H1 (cell line): Measurements from ENCODE around the gene ARHGEF40. TPM values are rescaled to one million over a fixed set of nuclear protein-coding genes. Genes with fewer than 3 reads are reported as not detected.

Source experiments
- CTCF ChIA-PET: fragments of 300-600 bp; sonication (Branson Sonifier 250); formaldehyde crosslinking; loops from one replicate; lab custom pipeline; 2021; ENCODE audit not compliant: partially characterized antibody; lab: Charles Lee
- POLR2A ChIA-PET: fragments of 300-600 bp; sonication (Branson Sonifier 250); formaldehyde crosslinking; loops from one replicate; lab custom pipeline; 2021; ENCODE audit warnings: inconsistent platforms; ENCODE audit not compliant: partially characterized antibody; lab: Charles Lee
- DNase-seq, 2 experiments: peaks; one replicate each; pipeline versions ENCODE4 v3.0.0 to v3.0.0-alpha.2; 2010 to 2022; ENCODE audit warnings: low spot score in 2 of 2, low read depth in 1 of 2, mixed read lengths in 1 of 2
- FAIRE-seq: peaks from 2 replicates; lab custom pipeline; 2011; peaks lifted over from hg19 to GRCh38; lab: Jason Lieb, UNC
- H2AFZ ChIP-seq: 2 replicates; pipeline ENCODE4 v1.8.1; 2012; ENCODE audit warnings: low read length, inconsistent platforms
- H2AK5ac ChIP-seq: 2 replicates; pipeline ENCODE4 v1.6.1; 2013; ENCODE audit warnings: low read depth, low read length
- H2BK120ac ChIP-seq: replicated peaks from 2 replicates; pipeline ENCODE3; 2013; ENCODE audit warnings: low read depth, low read length, inconsistent platforms
- H2BK12ac ChIP-seq: 2 replicates; pipeline ENCODE4 v1.6.1; 2013; ENCODE audit warnings: low read depth, low read length
- H2BK15ac ChIP-seq: 2 replicates; pipeline ENCODE4 v1.6.1; 2013; ENCODE audit warnings: low read length
- H2BK20ac ChIP-seq: 2 replicates; pipeline ENCODE4 v1.6.1; 2013; ENCODE audit warnings: low read length
- H2BK5ac ChIP-seq: 2 replicates; pipeline ENCODE4 v1.6.1; 2013; ENCODE audit warnings: low read depth, low read length
- H3K14ac ChIP-seq: 2 replicates; pipeline ENCODE4 v1.6.1; 2013; ENCODE audit warnings: inconsistent platforms; ENCODE audit not compliant: insufficient read length
- H3K18ac ChIP-seq: 2 replicates; pipeline ENCODE4 v1.6.1; 2013; ENCODE audit warnings: low read length; ENCODE audit errors: extremely low read depth
- H3K23ac ChIP-seq: 2 replicates; pipeline ENCODE4 v1.6.1; 2013; ENCODE audit warnings: inconsistent platforms; ENCODE audit not compliant: insufficient read length
- H3K23me2 ChIP-seq: 2 replicates; pipeline ENCODE4 v1.6.1; 2013; ENCODE audit warnings: low read depth, low read length
- H3K27ac ChIP-seq: 2 replicates; pipeline ENCODE4 v1.6.1; 2011; ENCODE audit warnings: low read depth, low read length, inconsistent platforms
- H3K27me3 ChIP-seq, 4 experiments: replicated peaks in 1 of 4; 1 replicate in 1 of 4; 2 replicates in 3 of 4; pipeline versions ENCODE4 v1.6.1 to v1.8.1; 2011 to 2013; ENCODE audit warnings: low read length in 3 of 4, mild to moderate bottlenecking in 3 of 4, inconsistent platforms in 2 of 4, mixed read lengths in 2 of 4, moderate library complexity in 1 of 4; ENCODE audit not compliant: control insufficient read depth in 3 of 4, insufficient read depth in 3 of 4; ENCODE audit errors: extremely low read depth in 1 of 4
- H3K36me3 ChIP-seq, 4 experiments: 2 replicates each; pipeline versions ENCODE4 v1.6.1 to v1.8.1; 2011 to 2013; ENCODE audit warnings: mild to moderate bottlenecking in 4 of 4, low read length in 3 of 4, moderate library complexity in 2 of 4, control low read depth in 1 of 4, inconsistent platforms in 1 of 4; ENCODE audit not compliant: insufficient read depth in 4 of 4, control insufficient read depth in 2 of 4
- H3K4ac ChIP-seq: replicated peaks from 2 replicates; pipeline ENCODE3; 2013; ENCODE audit warnings: low read length, low read depth, mixed read lengths, inconsistent platforms; ENCODE audit not compliant: insufficient read length
- H3K4me1 ChIP-seq, 4 experiments: replicated peaks in 1 of 4; 1 replicate in 1 of 4; 2 replicates in 3 of 4; pipeline versions ENCODE4 v1.6.1 to v1.8.1; 2011 to 2013; ENCODE audit warnings: low read length in 3 of 4, inconsistent platforms in 2 of 4, mixed read lengths in 1 of 4; ENCODE audit not compliant: insufficient read depth in 4 of 4, control insufficient read depth in 3 of 4
- H3K4me2 ChIP-seq, 2 experiments: 2 replicates each; pipeline versions ENCODE4 v1.6.1 to v1.8.1; 2011 to 2013; ENCODE audit warnings: low read depth in 2 of 2, low read length in 2 of 2, control low read depth in 1 of 2, inconsistent platforms in 1 of 2, mild to moderate bottlenecking in 1 of 2; ENCODE audit not compliant: insufficient read depth in 1 of 2
- H3K4me3 ChIP-seq, 4 experiments: fragments of 200-600, 300-600 bp in 1 of 4; sonication (generic), shearing (Covaris generic), sonication (Bioruptor Twin) in 1 of 4; 2 replicates each; pipeline versions ENCODE4 v1.5.1 to v1.8.1; 2011 to 2016; ENCODE audit warnings: low read length in 4 of 4, low read depth in 3 of 4, control low read depth in 2 of 4, inconsistent platforms in 2 of 4, mild to moderate bottlenecking in 2 of 4, mixed read lengths in 1 of 4, moderate library complexity in 1 of 4; ENCODE audit not compliant: insufficient read depth in 2 of 4; ENCODE audit errors: extremely low read depth in 1 of 4
- H3K56ac ChIP-seq: replicated peaks from 2 replicates; pipeline ENCODE3; 2013; ENCODE audit warnings: low read depth, mild to moderate bottlenecking, mixed read lengths, low read length, inconsistent platforms; ENCODE audit not compliant: insufficient read length
- H3K79me1 ChIP-seq: 2 replicates; pipeline ENCODE4 v1.6.1; 2013; ENCODE audit warnings: low read depth, low read length, control low read depth
- H3K79me2 ChIP-seq, 2 experiments: 2 replicates each; pipeline versions ENCODE4 v1.6.1 to v1.8.1; 2012 to 2013; ENCODE audit warnings: low read length in 2 of 2, mild to moderate bottlenecking in 2 of 2, inconsistent platforms in 1 of 2; ENCODE audit not compliant: insufficient read depth in 2 of 2, control insufficient read depth in 1 of 2
- H3K9ac ChIP-seq, 4 experiments: replicated peaks in 1 of 4; 1 replicate in 1 of 4; 2 replicates in 3 of 4; pipeline versions ENCODE4 v1.6.1 to v1.8.1; 2011 to 2013; ENCODE audit warnings: low read depth in 3 of 4, low read length in 3 of 4, control low read depth in 2 of 4, mild to moderate bottlenecking in 2 of 4, moderate library complexity in 2 of 4, inconsistent platforms in 1 of 4; ENCODE audit errors: extremely low read depth in 1 of 4
- H3K9me3 ChIP-seq, 2 experiments: 2 replicates each; pipeline versions ENCODE4 v1.6.1 to v1.8.1; 2012 to 2013; ENCODE audit warnings: mild to moderate bottlenecking in 2 of 2, moderate library complexity in 2 of 2, control low read depth in 1 of 2, inconsistent platforms in 1 of 2, low read depth in 1 of 2, low read length in 1 of 2, mixed read lengths in 1 of 2; ENCODE audit not compliant: insufficient read depth in 2 of 2
- H4K20me1 ChIP-seq, 2 experiments: replicated peaks in 1 of 2; 2 replicates each; pipeline versions ENCODE3 to v1.8.1; 2011 to 2013; ENCODE audit warnings: inconsistent platforms in 2 of 2, low read length in 2 of 2, mild to moderate bottlenecking in 1 of 2; ENCODE audit not compliant: insufficient read depth in 2 of 2, control insufficient read depth in 1 of 2
- H4K5ac ChIP-seq: 2 replicates; pipeline ENCODE4 v1.6.1; 2013; ENCODE audit warnings: low read length, low read depth, mixed read lengths, inconsistent platforms; ENCODE audit not compliant: insufficient read length
- H4K8ac ChIP-seq: 2 replicates; pipeline ENCODE4 v1.8.0; 2013; ENCODE audit warnings: mild to moderate bottlenecking, moderate library complexity, low read length, inconsistent platforms; ENCODE audit not compliant: insufficient read depth; ENCODE audit errors: extremely low read depth
- H4K91ac ChIP-seq: replicated peaks from 2 replicates; pipeline ENCODE3; 2013; ENCODE audit warnings: low read length, mixed read lengths, inconsistent platforms; ENCODE audit not compliant: insufficient read length
- ATF2 ChIP-seq: IDR thresholded peaks from 2 replicates; pipeline ENCODE4 v1.6.1; 2012; ENCODE audit warnings: low read length, inconsistent platforms
- CBX5 ChIP-seq: fragments of 300-800, 300-1000 bp; sonication (generic); IDR thresholded peaks from 2 replicates; pipeline ENCODE4 v1.7.1; 2016; ENCODE audit warnings: antibody characterized with exemption, low read length, low read depth
- KDM5A ChIP-seq: fragments of 200-600 bp; IDR thresholded peaks from 2 replicates; pipeline ENCODE4 v1.7.1; 2012; ENCODE audit warnings: mild to moderate bottlenecking, low read length, inconsistent platforms, mixed read lengths
- NRF1 ChIP-seq: IDR thresholded peaks from 2 replicates; pipeline ENCODE4 v1.6.1; 2011; ENCODE audit warnings: mild to moderate bottlenecking, low read depth, low read length, improper control_type of control experiment
- RFX5 ChIP-seq: IDR thresholded peaks from 2 replicates; pipeline ENCODE4 v1.6.1; 2011; ENCODE audit warnings: low read depth, low read length, improper control_type of control experiment, borderline replicate concordance
- RXRA ChIP-seq: IDR thresholded peaks from 2 replicates; pipeline ENCODE4 v1.6.1; 2011; ENCODE audit warnings: low read depth, mild to moderate bottlenecking, low read length, moderate library complexity; ENCODE audit not compliant: insufficient read depth
- SIRT6 ChIP-seq: IDR thresholded peaks from one replicate; pipeline ENCODE4 v1.7.1; 2012; ENCODE audit warnings: low read length, inconsistent platforms
- SP1 ChIP-seq: IDR thresholded peaks from 2 replicates; pipeline ENCODE4 v1.6.1; 2011; ENCODE audit warnings: low read depth, low read length
- TBP ChIP-seq: IDR thresholded peaks from 2 replicates; pipeline ENCODE4 v1.6.1; 2011; ENCODE audit warnings: low read depth, low read length, improper control_type of control experiment
- TCF12 ChIP-seq: IDR thresholded peaks from 2 replicates; pipeline ENCODE4 v1.6.1; 2011; ENCODE audit warnings: low read depth, mild to moderate bottlenecking, low read length
- YY1 ChIP-seq: IDR thresholded peaks from 2 replicates; pipeline ENCODE4 v1.6.1; 2011; ENCODE audit warnings: low read depth, mild to moderate bottlenecking, low read length
- whole genome bisulfite sequencing, 2 experiments: shearing (Covaris generic) in 1 of 2; methylation state at CpG; one replicate each; pipeline versions ENCODE4 v1.1.6 to v1.1.7; 2013 to 2015; ENCODE audit warnings: low lambda C conversion rate in 2 of 2, mixed read lengths in 2 of 2, inconsistent platforms in 1 of 2, low coverage in 1 of 2, missing lambda C conversion rate in 1 of 2; ENCODE audit not compliant: insufficient replicate concordance in 2 of 2, insufficient coverage in 1 of 2, insufficient read length in 1 of 2; ENCODE audit errors: extremely low coverage in 1 of 2, missing lambda C conversion rate in 1 of 2; 5-methylcytosine and 5-hydroxymethylcytosine counted together
- polyA plus RNA-seq, 7 experiments: library from polyadenylated mRNA; depleted of rRNA in 3 of 7; stranded (reverse) in 5 of 7; unstranded in 2 of 7; fragments of >200 nt in 5 of 7; fragments of 200-250 nt in 2 of 7; gene quantifications; 1 replicate in 5 of 7; 2 replicates in 1 of 7; 4 replicates in 1 of 7; pipeline versions ENCODE4 v1.2.1 to v1.2.3, GENCODE V29; 2011 to 2013; ENCODE audit warnings: missing spikeins in 2 of 7, mixed read lengths in 2 of 7
- total RNA-seq: library from RNA; stranded (reverse); fragmentation: NEBNext Ultra II Directional; extraction: Animal tissue kit (Norgen Biotek cat#: 25700); gene quantifications from 2 replicates; pipeline ENCODE4 v1.2.1, GENCODE V29; 2021

Gene ARHGEF40
- total and polyA plus RNA-seq, 2 of the 8 experiments (the other 6 are each of a cell fraction or from before 2014, with no cell fraction given) = 53.1 to 101 TPM

GRCh38 chr14:21072781-21073339, 2.8 kb downstream of the ARHGEF40 start:
- Histone ChIP-seq H2BK5ac (no peak overlapping the region), H4K20me1 (peaks cover 2 to 5% of the 10 kb centered on the region in 2 experiments), H3K4me1 (peaks cover 3 to 14% (median 7%) of the 10 kb centered on the region in 4 experiments), H4K8ac (no peak overlapping the region; the same call in 1 of the 2 replicates), H3K36me3 (peaks cover 29 to 41% (median 38%) of the 10 kb centered on the region in 4 experiments), H3K27ac (no peak overlapping the region), H3K4ac (no peak overlapping the region), H3K23ac (no peak overlapping the region), H3K27me3 (peaks cover 0 to 4% (median 0%) of the 10 kb centered on the region in 4 experiments; a peak in 2 of 7 replicates), H3K23me2 (peaks cover 25% of the 10 kb centered on the region; the same call in 1 of the 2 replicates), H2AFZ (no peak overlapping the region), H3K4me2 (peak overlapping the region in 1 of 2 experiments; percentile 94; a peak in 1 of 4 replicates), H2BK20ac (no peak overlapping the region), H3K56ac (no peak overlapping the region), H3K18ac (no peak overlapping the region), H2BK120ac (no peak overlapping the region), H3K9ac (no peak overlapping the region), H3K14ac (no peak overlapping the region), H2BK12ac (no peak overlapping the region), H4K91ac (no peak overlapping the region), H3K79me2 (peaks cover 0 to 13% of the 10 kb centered on the region in 2 experiments; a peak in 2 of 4 replicates), H3K4me3 (no peak overlapping the region), H4K5ac (no peak overlapping the region), H3K79me1 (no peaks in the 10 kb centered on the region; the same call in none of the 2 replicates), H2BK15ac (no peak overlapping the region), H3K9me3 (no peaks in the 10 kb centered on the region), H2AK5ac (no peak overlapping the region)
- CTCF ChIA-PET = interaction anchor here (1.1 to 6.6 kb wide), 14 partner anchors 9 to 215 kb away, joined by 3 to 110 read pairs (median 14); partner anchors contain the start of genes NDRG2 and TMEM253
- DNase-seq (no peak), FAIRE-seq (no peak)
- POLR2A ChIA-PET = interaction anchor here (2.4 to 12.4 kb wide), 4 partner anchors 11 to 30 kb away, joined by 17 to 245 read pairs (median 106); partner anchors contain the start of genes TMEM253 and ZNF219
- 92% methylated on average over 9 of the region's 9 CpGs; no CpG with 5 or more reads in 1 of the 2 experiments for WGBS, 2 experiments
- no peak for TF ChIP-seq KDM5A
- TF ChIP-seq ATF2 = no peak
- no peak for TF ChIP-seq YY1
- TF ChIP-seq TBP = no peak
- no peak for TF ChIP-seq SIRT6
- no peak for TF ChIP-seq SP1
- TF ChIP-seq RFX5 = no peak
- no peak for TF ChIP-seq TCF12
- TF ChIP-seq NRF1 = no peak
- no peak for TF ChIP-seq RXRA
- TF ChIP-seq CBX5 = no peak
